Measurements from ENCODE around the gene C17orf113. TPM values are rescaled to one million over a fixed set of nuclear protein-coding genes. Genes with fewer than 3 reads are reported as not detected.
"Not testable (repeated sequence)": the region's sequence is repeated elsewhere in the genome, so short reads cannot be mapped to it uniquely, and the experiment has no call there.

C17orf113 gene
- total RNA-seq, 1 experiment from 2014 or later, result 0.62 TPM

DNA sequence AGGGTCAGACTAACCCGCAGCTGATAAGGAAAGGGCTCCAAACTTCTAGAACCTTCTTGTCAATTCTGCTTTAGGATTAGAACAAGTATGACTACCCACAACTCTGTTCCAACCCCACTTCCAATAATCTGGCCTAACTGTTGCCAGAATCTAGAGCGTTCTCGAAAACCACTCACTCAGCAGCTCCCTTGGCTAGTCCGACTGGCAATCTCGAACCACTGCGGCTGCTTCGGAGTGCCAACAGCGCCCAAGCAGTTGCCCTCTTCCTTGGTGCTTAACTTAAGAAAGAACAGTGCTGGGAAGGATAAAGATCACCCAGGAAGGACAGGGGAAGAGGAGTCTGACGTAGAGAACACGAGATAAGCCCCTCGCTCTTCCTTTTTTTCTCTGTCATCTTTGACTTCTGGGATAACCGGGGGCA is 34.0 kb downstream of the C17orf113 start:
- ChIA-PET POLR2A (ENCODE audit: unreplicated experiment) (no interaction called here), CTCF (no interaction called here)
- ATAC-seq (no peak), DNase-seq (no peak)
- TF ChIP-seq EZH2 (IDR thresholded peaks at IDR 0.05; ENCODE audit: low read length, unreplicated experiment), result no peak
- no peak for TF ChIP-seq EZH2phosphoT487 (IDR thresholded peaks at IDR 0.05; ENCODE audit: borderline replicate concordance, low read length)
- TF ChIP-seq, protein P1, sequence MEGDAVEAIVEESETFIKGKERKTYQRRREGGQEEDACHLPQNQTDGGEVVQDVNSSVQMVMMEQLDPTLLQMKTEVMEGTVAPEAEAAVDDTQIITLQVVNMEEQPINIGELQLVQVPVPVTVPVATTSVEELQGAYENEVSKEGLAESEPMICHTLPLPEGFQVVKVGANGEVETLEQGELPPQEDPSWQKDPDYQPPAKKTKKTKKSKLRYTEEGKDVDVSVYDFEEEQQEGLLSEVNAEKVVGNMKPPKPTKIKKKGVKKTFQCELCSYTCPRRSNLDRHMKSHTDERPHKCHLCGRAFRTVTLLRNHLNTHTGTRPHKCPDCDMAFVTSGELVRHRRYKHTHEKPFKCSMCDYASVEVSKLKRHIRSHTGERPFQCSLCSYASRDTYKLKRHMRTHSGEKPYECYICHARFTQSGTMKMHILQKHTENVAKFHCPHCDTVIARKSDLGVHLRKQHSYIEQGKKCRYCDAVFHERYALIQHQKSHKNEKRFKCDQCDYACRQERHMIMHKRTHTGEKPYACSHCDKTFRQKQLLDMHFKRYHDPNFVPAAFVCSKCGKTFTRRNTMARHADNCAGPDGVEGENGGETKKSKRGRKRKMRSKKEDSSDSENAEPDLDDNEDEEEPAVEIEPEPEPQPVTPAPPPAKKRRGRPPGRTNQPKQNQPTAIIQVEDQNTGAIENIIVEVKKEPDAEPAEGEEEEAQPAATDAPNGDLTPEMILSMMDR (conservative IDR thresholded peaks at IDR 0.05; ENCODE audit: low read depth, low read length), result no peak
- peak overlapping the region; percentile 58; the same call in 1 of the 2 replicates for H3K27ac ChIP-seq (ENCODE audit: low read length)
- intact Hi-C loops (cut with micrococcal nuclease), result no loop called here
- peaks cover 73% of the 10 kb centered on the region for H3K79me2 ChIP-seq (ENCODE audit: low read length)
- H3K9me3 ChIP-seq (ENCODE audit: low read length), result no peaks in the 10 kb centered on the region
- H3K9ac ChIP-seq (ENCODE audit: low read length), result peak overlapping the region; percentile 96
- no peaks in the 10 kb centered on the region for H3K27me3 ChIP-seq (ENCODE audit: low read length)
- H3K36me3 ChIP-seq (ENCODE audit: low read depth, low read length), result no peaks in the 10 kb centered on the region
- H4K20me1 ChIP-seq (ENCODE audit: low read length), result peaks cover 4% of the 10 kb centered on the region; the same call in 1 of the 2 replicates
- BruUV-seq (replicated peaks), result no TSS peak
- H3F3A ChIP-seq (ENCODE audit: low read length, unreplicated experiment), result no peaks in the 10 kb centered on the region
- peak overlapping the region; percentile 76; the same call in 1 of the 2 replicates for H2AFZ ChIP-seq (ENCODE audit: low read length)
- peak overlapping the region; percentile 94 for H3K4me3 ChIP-seq (ENCODE audit: low read length)
- peaks cover 17% of the 10 kb centered on the region for H3K4me1 ChIP-seq (ENCODE audit: insufficient read depth, low read length)
- H3K4me2 ChIP-seq (ENCODE audit: low read length), result peak overlapping the region; percentile 94
- H3K9me2 ChIP-seq (replicated peaks; ENCODE audit: low read length), result no peaks in the 10 kb centered on the region

DNA sequence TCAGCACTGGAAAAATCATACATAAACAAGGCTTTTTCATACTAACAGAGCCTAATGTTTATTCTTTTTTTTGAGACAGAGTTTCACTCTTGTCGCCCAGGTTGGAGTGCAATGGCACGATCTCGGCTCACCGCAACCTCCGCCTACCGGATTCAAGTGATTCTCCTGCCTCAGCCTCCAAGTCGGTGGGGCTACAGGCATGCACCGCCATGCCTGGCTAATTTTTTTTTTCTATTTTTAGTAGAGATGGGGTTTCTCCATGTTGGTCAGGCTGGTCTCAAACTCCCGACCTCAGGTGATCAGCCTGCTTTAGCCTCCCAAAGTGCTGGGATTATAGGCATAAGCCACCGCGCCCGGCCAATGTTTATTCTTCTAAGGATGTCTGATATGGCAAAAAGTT is 36.7 kb downstream of the C17orf113 start:
- H2AFZ ChIP-seq (ENCODE audit: low read length); H3K4me2 ChIP-seq (ENCODE audit: low read length); H3F3A ChIP-seq (ENCODE audit: low read length, unreplicated experiment); H3K4me3 ChIP-seq (ENCODE audit: low read length); H3K9me2 ChIP-seq (replicated peaks; ENCODE audit: low read length); CTCF ChIA-PET; H3K27me3 ChIP-seq (ENCODE audit: low read length); H3K27ac ChIP-seq (ENCODE audit: low read length); H3K36me3 ChIP-seq (ENCODE audit: low read depth, low read length); intact Hi-C loops (cut with micrococcal nuclease); ATAC-seq; POLR2A ChIA-PET (ENCODE audit: unreplicated experiment); H3K9me3 ChIP-seq (ENCODE audit: low read length); H3K9ac ChIP-seq (ENCODE audit: low read length); BruUV-seq (replicated peaks); DNase-seq: not testable (repeated sequence)
- H3K4me1 ChIP-seq (ENCODE audit: insufficient read depth, low read length), result peaks cover 20% of the 10 kb centered on the region; the same call in 1 of the 2 replicates
- peaks cover 85% of the 10 kb centered on the region for H3K79me2 ChIP-seq (ENCODE audit: low read length)
- H4K20me1 ChIP-seq (ENCODE audit: low read length), result peaks cover 10% of the 10 kb centered on the region; the same call in 1 of the 2 replicates

GRCh38 chr17:42012363-42012762 is 38.0 kb downstream of the C17orf113 start:
- peaks cover 13% of the 10 kb centered on the region; the same call in 1 of the 2 replicates for H3K4me1 ChIP-seq (ENCODE audit: insufficient read depth, low read length)
- POLR2A ChIA-PET (ENCODE audit: unreplicated experiment), result interaction anchor here (0.7 kb wide), 1 partner anchor 507 kb away, joined by 3 read pairs; no protein-coding TSS in a partner anchor

More at GRCh38 chr17:42012363-42012762, 38.0 kb downstream of the C17orf113 start:
- CTCF ChIA-PET; BruUV-seq (replicated peaks); ATAC-seq; H3F3A ChIP-seq (ENCODE audit: low read length, unreplicated experiment); H3K4me2 ChIP-seq (ENCODE audit: low read length); DNase-seq; H3K4me3 ChIP-seq (ENCODE audit: low read length); intact Hi-C loops (cut with micrococcal nuclease); H3K36me3 ChIP-seq (ENCODE audit: low read depth, low read length); H3K9me3 ChIP-seq (ENCODE audit: low read length); H3K27ac ChIP-seq (ENCODE audit: low read length); H2AFZ ChIP-seq (ENCODE audit: low read length); H3K27me3 ChIP-seq (ENCODE audit: low read length); H3K9me2 ChIP-seq (replicated peaks; ENCODE audit: low read length); H3K9ac ChIP-seq (ENCODE audit: low read length): not testable (repeated sequence)
- H3K79me2 ChIP-seq (ENCODE audit: low read length), result peaks cover 95% of the 10 kb centered on the region
- H4K20me1 ChIP-seq (ENCODE audit: low read length), result peaks cover 10% of the 10 kb centered on the region; the same call in 1 of the 2 replicates
